COR-L47 (cell line): Measurements from ENCODE around the gene PRRG3.

Experiments
- DNase-seq: peaks from one replicate; lab custom pipeline; 2025; lab: John Stamatoyannopoulos, UW

PRRG3 gene

GRCh38 chrX:151708821-151709220, 13.6 kb downstream of the PRRG3 start:
- DNase-seq = no peak

GRCh38 chrX:151710457-151710856, 15.2 kb downstream of the PRRG3 start:
- DNase-seq = no peak

- DNase-seq = no peak
These were observed 15.9 kb downstream of the PRRG3 start for GRCh38 chrX:151711154-151711553.

- no peak for DNase-seq
These were observed 16.5 kb downstream of the PRRG3 start for GRCh38 chrX:151711787-151712186.

DNA sequence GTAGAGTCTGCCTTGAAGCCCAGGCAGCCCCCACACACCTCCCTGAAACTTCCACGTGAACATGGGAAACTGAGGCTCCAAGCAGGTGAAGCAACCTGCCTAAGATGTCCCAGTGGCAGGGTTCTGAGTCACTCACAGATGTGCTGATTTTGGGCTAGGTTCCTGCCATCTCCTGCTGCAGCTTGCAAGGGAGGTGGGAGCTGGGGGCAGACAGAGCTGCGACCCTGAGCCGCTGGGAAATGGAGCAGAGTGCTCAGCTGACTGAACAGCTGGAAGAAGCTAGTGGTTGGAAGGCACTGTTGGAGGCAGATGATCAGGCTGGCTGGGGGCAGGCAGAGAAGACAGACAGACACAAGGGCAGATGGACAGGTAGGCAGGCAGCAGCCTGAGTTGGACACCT, 17.0 kb downstream of the PRRG3 start:
- DNase-seq = no peak

DNA sequence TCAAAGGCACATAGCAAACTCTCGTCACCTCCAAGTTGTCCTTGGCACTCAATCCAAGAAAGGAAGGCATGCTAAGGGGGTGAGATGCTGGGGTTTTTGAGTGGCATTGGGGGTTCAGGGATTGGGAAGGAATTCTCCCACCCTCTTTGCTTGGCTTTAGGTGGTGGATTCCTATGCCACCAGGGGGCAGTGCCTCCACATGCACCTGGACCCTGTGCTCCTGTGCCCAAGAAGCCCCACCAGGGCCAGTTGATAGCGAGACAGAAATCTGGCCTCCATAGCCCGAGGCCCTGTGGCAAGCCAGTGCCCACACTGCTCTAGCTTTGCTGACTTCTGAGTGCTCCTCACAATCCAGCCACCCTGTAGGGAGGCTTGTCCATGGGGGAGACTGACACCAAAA, 18.6 kb downstream of the PRRG3 start:
- no peak for DNase-seq

DNA sequence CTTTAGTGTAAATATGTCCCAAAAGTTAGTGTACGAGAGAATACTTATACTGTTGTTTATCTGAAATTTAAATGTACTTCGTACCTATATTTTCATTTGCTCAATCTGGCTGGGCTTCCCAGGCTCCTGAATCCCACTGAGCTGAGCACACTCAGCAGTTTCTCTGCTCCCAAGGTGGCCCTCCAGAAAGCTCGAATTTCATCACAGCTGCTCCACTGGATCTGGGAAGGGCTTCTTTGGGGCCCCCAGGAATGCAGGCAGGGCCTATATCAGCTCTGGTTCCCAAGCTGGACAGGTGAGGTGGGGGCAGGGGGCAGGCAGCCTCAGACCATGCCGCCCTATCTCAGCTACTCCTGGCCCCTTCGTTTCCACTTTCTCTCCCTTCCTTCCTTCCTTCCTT, 19.1 kb downstream of the PRRG3 start:
- DNase-seq = no peak

DNA sequence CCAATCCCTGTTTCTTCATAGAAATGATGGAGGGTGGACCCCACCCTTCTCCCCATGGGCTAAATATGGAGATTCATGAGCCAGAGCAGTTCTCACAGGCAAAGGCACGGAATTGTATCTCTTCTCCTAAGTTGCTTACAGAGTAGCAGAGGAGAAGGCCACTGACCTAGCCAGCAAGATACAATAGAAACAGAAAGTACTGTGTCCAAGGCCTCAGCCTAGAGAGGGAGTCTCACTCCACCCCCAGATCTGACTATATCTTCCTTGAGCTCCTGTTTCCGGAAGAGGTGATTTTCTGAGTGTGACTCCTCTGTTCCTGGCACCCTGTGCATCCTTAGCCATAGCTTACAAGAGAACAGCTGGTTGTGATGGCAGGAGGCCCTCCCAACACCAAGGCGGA, 20.5 kb downstream of the PRRG3 start, which contains the start of gene FATE1:
TSS of gene FATE1 (plus strand) at position 284 of the 400 bp plus-strand sequence. CDS start at position 369, 85 bp downstream.
- no peak for DNase-seq

- no peak for DNase-seq
These were observed 27.1 kb downstream of the PRRG3 start for GRCh38 chrX:151722241-151722846.

DNA sequence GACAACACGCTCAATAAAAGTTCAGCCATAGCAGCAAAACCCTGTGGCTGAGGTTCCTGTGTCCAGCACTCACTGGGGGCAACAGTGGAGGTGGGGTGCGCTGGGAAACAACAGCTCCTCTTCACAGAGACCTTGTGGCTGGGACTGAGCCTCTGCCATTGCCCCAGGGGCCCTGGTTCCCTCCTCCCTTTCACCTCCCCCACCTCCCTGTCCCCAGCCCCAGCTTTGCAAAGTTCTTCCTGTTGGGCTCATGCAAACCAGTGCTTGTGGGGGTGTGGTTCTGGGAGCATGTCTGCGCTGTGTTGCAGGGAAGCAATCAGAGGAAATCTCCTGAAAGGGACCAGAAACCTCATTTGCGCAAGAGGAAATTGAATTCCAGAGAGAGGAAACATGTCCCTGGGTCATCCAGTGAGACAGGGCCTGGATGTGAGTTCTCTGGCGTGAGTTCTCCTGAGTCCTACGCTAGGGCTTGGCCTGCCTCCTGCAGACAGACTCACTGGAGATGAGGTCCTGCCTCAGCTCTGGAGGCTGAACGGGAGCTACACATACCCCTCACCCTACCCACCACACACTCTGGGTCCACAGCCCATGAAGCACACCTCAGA, 28.0 kb downstream of the PRRG3 start:
- no peak for DNase-seq

- no peak for DNase-seq
These were observed 29.5 kb downstream of the PRRG3 start for GRCh38 chrX:151724563-151725337.

DNA sequence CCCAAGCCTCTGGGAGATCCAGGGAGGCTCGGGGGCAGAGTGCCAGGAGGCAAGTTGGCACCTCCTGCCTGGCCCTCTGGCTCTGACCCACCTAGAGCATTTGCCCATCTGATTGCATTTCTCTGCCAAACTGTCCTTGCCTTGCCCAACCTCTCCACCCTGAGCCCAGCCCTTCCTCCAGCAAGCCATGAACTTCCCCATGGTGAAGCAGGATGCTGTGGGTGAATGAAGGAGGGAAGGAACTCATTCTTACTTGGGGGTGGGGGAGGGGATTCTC, 30.0 kb downstream of the PRRG3 start:
- no peak for DNase-seq

DNA sequence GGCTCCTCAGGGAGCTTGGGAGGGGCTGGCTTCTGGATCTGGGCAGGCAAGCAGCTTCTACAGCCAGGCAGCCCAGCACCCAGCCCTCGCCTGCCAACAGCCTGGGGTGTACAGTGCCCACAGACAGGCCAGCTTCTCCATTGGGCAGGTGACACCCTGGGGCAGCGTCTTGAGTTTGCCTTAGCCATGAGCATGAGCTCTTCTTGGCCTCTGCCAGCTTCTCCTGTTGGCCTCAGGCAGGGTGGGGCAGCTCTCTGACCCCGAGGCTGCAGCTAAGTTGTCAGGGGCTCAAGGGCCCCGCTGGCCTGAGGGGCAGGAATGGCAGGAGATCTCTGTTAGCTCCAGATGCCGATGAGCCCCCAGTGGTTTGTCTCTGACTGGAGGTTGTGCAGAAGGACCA, 31.5 kb downstream of the PRRG3 start:
- no peak for DNase-seq

- DNase-seq = no peak
These were observed 32.1 kb downstream of the PRRG3 start for GRCh38 chrX:151727346-151727745.

DNA sequence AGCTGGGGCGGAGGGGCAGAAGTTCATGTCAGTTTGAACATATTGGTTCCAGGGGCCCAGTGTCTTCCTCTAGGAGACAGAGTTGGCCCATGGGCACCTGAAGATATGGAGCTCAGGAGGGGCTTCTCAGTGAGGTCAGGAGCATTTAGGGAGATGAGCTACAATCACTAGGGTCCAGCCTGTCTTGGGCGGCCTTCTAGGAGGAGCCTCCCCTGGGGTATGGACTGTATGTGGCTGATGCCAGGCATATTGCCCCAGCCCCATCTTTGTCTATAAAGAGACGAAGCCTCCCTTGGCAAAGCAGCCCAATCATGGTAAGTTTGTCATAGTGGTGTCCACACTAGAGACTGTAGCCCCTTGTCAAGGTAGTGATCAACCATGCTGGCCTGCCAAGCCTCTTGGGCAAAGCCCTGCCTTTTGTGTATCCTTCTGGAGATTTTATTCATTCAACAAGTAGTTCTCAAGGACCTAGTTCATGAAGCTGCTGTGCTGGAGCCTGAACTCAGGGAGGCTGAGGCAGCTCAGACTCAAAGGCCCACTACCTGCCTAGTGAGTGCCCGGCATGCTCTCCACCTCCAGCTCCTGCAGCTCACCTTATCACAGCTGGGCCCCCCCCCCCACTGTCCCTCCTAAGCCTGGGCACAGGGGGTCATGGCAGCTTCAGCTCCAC, 33.9 kb downstream of the PRRG3 start:
- DNase-seq = no peak

DNA sequence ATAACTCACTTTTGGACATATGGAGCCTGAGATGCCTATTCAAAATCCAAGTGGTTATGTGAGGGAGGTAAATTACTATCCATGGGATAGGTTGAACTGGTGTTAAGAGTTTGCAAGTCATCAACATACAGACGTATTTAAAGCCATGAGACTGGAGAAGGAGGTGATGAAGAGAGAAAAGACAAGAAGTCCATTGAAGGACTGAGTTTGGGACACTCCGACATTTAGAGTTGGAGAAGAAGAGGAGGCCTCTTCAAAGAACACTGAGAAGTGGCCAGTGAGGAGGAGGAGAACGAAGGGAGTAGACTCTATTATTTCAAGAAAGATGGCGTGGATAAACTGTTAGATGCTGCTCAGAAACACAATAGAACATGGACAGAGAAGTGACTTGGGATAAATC, 39.2 kb downstream of the PRRG3 start, which contains the start of gene CNGA2:
TSS of gene CNGA2 (plus strand) at position 301 of the 400 bp plus-strand sequence. CDS start 3,738 bp downstream, outside the sequence.
- DNase-seq = no peak

- no peak for DNase-seq
These were observed 40.0 kb downstream of the PRRG3 start for GRCh38 chrX:151735219-151735618.

DNA sequence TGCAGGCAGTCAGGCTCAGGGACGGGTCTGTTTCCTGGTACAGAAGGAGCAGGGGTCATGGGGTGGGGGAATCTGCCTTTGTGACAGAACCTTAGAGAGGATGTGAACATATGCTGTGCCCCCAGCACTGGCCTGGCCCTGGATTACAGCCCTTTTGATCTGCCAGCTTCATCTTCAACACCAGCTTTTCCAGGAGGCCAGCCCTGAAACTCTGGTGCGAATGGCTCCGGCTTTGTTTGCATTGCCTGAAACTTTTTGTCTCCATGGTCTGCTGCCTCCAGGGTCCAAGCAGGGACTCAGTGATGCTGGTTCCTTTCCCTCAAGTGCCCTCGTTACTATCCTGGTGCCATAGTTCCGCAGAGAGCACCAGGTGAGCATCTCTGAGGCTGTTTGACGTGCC, 41.4 kb downstream of the PRRG3 start:
- DNase-seq = no peak

DNA sequence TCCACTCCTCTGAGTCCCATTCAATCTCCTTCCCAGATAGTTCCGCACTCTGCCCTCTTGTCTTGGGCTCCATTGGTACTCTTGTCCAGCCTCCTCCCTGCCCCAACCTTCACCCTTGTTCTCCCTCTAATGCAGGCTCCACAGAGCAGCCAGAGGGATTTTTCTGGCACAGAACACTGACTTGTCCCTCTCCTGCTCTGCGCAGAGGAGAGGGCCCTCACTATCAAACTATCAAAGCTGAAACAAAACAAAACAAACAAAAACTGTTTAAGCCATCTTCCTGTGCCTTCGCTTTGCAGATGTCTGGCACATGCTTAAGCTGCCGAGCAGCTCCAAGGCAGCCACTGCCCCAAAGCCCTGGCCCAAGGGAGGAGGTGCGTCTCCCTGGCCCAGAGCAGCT, 42.2 kb downstream of the PRRG3 start:
- no peak for DNase-seq

DNA sequence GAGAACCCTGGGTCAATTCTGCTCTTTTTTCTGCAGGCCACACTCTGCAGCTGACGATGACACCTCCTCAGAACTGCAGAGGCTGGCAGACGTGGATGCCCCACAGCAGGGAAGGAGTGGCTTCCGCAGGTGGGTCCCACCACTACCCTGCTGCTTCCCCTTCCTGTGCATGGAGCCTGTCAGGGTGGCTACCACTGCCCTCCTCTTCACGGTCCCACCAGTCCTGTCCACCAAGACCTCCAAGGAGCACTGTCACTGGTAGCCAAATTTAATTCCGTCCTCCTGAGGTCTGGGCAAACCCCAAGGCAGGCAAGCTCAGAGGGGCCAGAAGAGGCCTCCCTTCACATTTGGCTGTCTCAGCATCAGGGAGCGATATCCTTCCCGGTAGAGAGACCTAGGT, 43.5 kb downstream of the PRRG3 start:
- no peak for DNase-seq

DNA sequence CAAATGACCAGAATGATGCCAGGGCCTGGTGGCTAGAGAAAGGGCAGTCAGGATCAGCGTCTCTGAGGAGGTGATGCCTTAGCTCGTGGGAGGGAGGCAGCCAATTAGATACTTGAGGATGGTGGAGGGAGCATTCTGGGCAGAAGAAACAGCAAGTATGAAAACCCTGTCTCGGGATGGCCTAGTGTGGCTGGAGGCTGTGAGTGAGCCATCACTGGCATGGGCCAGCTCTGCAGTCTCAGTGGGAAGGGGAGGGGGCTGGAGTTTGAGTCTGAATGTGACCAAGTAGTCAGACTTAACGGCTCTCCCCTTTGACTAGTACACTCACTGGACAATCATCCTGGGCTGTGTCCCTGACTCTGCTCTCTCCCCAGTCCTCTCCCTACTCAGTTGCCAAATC, 46.3 kb downstream of the PRRG3 start:
- no peak for DNase-seq

- no peak for DNase-seq
These were observed 47.1 kb downstream of the PRRG3 start for GRCh38 chrX:151742311-151742710.
